Measurements from ENCODE around the gene FBN2. TPM values are rescaled to one million over a fixed set of nuclear protein-coding genes. Genes with fewer than 3 reads are reported as not detected.
A peak's percentile ranks its signal among the peaks of the same experiment; 100 is the strongest.

The FBN2 gene
- total and polyA plus RNA-seq, 12 donors = 2.9 to 28.9 (median 13.5) TPM

GRCh38 chr5:128213340-128213739 lies 324.7 kb downstream of the FBN2 start:
- Histone ChIP-seq H3K9me3 (no peaks in the 10 kb centered on the region), H3K36me3 (no peaks in the 10 kb centered on the region), H3K27me3 (no peaks in the 10 kb centered on the region), H3K27ac (no peak overlapping the region), H3K4me3 (no peak overlapping the region), H3K4me1 (peaks cover 0 to 13% (median 6%) of the 10 kb centered on the region in 9 donors)
- TF ChIP-seq CTCF (IDR thresholded peaks at IDR 0.05) = peak; percentile 49 to 91 (median 76)
- WGBS, 2 donors = 8 to 9% methylated on average over 4 of the region's 4 CpGs
- intact Hi-C loops (cut with DNase I) = loop anchor here (1.0 to 10.0 kb wide), 17 partner anchors 284 to 1554 kb away; no protein-coding TSS in a partner anchor
- DNase-seq = peak in 1 of 2 donors; percentile 59
- ATAC-seq = no peak

GRCh38 chr5:128212191-128212806 lies 325.7 kb downstream of the FBN2 start:
- no peaks in the 10 kb centered on the region for H3K27me3 ChIP-seq
- no peak for TF ChIP-seq CTCF (IDR thresholded peaks at IDR 0.05)
- WGBS, 2 donors = 61 to 62% methylated on average over 5 of the region's 5 CpGs
- intact Hi-C loops (cut with DNase I) = loop anchor here (2.0 to 10.0 kb wide), 15 partner anchors 285 to 1555 kb away; no protein-coding TSS in a partner anchor
- H3K4me1 ChIP-seq = peaks cover 0 to 10% (median 5%) of the 10 kb centered on the region in 9 donors
- no peak overlapping the region for H3K4me3 ChIP-seq
- ATAC-seq = no peak
- no peaks in the 10 kb centered on the region for H3K36me3 ChIP-seq
- no peaks in the 10 kb centered on the region for H3K9me3 ChIP-seq
- no peak overlapping the region for H3K27ac ChIP-seq
- no peak for DNase-seq

- intact Hi-C loops (cut with DNase I) = loop anchor here in 3 of 10 donors (10.0 kb wide), 2 partner anchors 334 to 454 kb away; no protein-coding TSS in a partner anchor
- peak in 3 of 8 donors; percentile 31 to 65 (median 42) for ATAC-seq
- TF ChIP-seq CTCF (IDR thresholded peaks at IDR 0.05) = no peak
Measured at GRCh38 chr5:128208436-128208835, 329.6 kb downstream of the FBN2 start.

More at GRCh38 chr5:128208436-128208835, 329.6 kb downstream of the FBN2 start:
- Histone ChIP-seq H3K27ac (no peak overlapping the region), H3K4me3 (no peak overlapping the region), H3K9me3 (no peaks in the 10 kb centered on the region), H3K27me3 (no peaks in the 10 kb centered on the region), H3K36me3 (no peaks in the 10 kb centered on the region), H3K4me1 (peaks cover 0 to 2% (median 0%) of the 10 kb centered on the region in 9 donors)
- no peak for DNase-seq

Measured in heart right ventricle (tissue), 16 donors.